ENCODE measurements around the gene CISD1. TPM values are rescaled to one million over a fixed set of nuclear protein-coding genes. Genes with fewer than 3 reads are reported as not detected.
"Not testable (repeated sequence)": the region's sequence is repeated elsewhere in the genome, so short reads cannot be mapped to it uniquely, and the experiment has no call there.

The CISD1 gene
- total and polyA plus RNA-seq, 9 donors = 18.8 to 32.9 (median 21.1) TPM

DNA sequence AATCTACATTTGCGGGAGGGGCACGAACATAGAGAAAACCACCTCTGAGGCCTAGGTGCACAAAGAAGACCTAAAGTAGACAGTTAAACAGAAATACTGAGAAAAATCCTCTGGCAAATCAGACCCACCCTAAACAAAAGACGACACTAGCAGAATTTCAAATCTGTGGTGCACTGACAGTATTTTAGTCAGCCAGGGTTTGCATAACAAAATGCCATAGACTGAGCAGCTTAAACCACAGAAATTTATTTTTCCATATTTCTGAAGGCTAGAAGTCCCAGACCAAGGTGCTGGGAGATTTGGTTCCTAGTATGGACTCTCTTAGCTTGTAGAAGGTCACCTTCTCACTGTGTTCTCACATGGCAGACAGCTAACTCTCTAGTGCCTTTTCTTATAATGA is 27.6 kb upstream of the CISD1 start:
- no CpG with 5 or more reads among the region's 3 CpGs for WGBS (ENCODE audit: insufficient coverage)
- Histone ChIP-seq H3K36me3 (ENCODE audit: control insufficient read depth, insufficient read depth, low read length) (peaks cover 5% of the 10 kb centered on the region), H3K27ac (ENCODE audit: low read length) (no peak overlapping the region), H3K27me3 (ENCODE audit: control insufficient read depth, insufficient read depth, low read length) (no peaks in the 10 kb centered on the region), H3K9me3 (replicated peaks; ENCODE audit: control insufficient read depth, low read depth, low read length) (no peaks in the 10 kb centered on the region), H3K4me1 (ENCODE audit: control insufficient read depth, insufficient read depth, low read length) (no peaks in the 10 kb centered on the region), H3K4me3 (ENCODE audit: low read length) (no peak overlapping the region)
- DNase-seq = no peak

DNA sequence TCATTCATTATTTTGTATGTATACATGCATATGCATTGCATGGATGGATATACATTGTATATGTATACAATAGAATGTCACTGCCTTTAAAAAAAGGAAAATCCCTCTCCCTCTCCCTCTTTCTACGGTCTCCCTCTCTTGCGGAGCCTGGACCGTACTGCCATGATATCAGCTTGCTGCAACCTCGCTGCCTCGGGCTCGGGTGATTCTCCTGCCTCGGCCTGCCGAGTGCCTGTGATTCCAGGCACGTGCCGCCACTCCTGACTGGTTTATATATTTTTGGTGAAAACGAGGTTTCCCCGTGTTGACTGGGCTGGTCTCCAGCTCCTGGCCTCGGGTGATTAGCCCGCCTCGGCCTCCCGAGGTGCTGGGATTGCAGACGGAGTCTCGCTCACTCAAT is 25.7 kb upstream of the CISD1 start:
- H3K9me3 ChIP-seq (replicated peaks; ENCODE audit: control insufficient read depth, low read depth, low read length) = no peaks in the 10 kb centered on the region
- no peak for DNase-seq
- H3K27me3 ChIP-seq (ENCODE audit: control insufficient read depth, insufficient read depth, low read length) = no peaks in the 10 kb centered on the region
- H3K36me3 ChIP-seq (ENCODE audit: control insufficient read depth, insufficient read depth, low read length) = no peaks in the 10 kb centered on the region
- H3K27ac ChIP-seq (ENCODE audit: low read length) = no peak overlapping the region
- H3K4me3 ChIP-seq (ENCODE audit: low read length) = no peak overlapping the region
- WGBS (ENCODE audit: insufficient coverage) = 98% methylated on average over 7 of the region's 18 CpGs
- H3K4me1 ChIP-seq (ENCODE audit: control insufficient read depth, insufficient read depth, low read length) = no peaks in the 10 kb centered on the region

DNA sequence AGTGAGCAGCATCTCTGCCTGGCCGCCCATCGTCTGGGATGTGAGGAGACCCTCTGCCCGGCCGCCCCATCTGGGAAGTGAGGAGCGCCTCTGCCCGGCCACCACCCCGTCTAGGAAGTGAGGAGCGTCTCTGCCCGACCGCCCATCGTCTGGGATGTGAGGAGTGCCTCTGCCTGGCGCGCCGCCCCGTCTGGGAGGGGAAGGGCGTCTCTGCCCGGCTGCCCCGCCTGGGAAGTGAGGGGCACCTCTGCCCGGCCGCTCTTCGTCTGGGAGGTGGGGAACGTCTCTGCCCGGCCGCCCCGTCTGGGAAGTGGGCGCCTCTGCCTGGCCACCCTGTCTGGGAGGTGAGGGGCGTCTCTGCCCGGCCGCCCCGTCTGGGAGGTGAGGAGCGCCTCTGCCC is 25.2 kb upstream of the CISD1 start:
- WGBS (ENCODE audit: insufficient coverage) = 100% methylated on average over 16 of the region's 31 CpGs
- not testable (repeated sequence) for H3K27me3 ChIP-seq (ENCODE audit: control insufficient read depth, insufficient read depth, low read length)

DNA sequence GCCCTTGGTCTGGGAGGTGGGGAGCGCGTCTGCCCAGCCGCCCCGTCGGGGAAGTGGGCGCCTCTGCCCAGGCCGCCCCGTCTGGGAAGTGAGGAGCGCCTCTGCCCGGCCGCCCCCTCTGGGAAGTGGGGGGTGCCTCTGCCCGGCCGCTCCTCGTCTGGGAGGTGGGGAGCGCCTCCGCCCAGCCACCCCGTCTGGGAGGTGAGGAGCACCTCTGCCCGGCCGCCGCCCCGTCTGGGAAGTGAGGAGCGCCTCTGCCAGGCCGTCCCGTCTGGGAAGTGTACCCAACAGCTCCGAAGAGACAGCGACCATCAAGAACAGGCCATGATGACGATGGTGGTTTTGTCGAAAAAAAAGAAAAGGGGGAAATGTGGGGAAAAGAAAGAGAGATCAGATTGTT is 24.7 kb upstream of the CISD1 start:
- not testable (repeated sequence) for H3K9me3 ChIP-seq (replicated peaks; ENCODE audit: control insufficient read depth, low read depth, low read length); H3K4me1 ChIP-seq (ENCODE audit: control insufficient read depth, insufficient read depth, low read length); H3K4me3 ChIP-seq (ENCODE audit: low read length); DNase-seq; H3K36me3 ChIP-seq (ENCODE audit: control insufficient read depth, insufficient read depth, low read length); H3K27ac ChIP-seq (ENCODE audit: low read length); H3K27me3 ChIP-seq (ENCODE audit: control insufficient read depth, insufficient read depth, low read length)
- 95% methylated on average over 19 of the region's 28 CpGs for WGBS (ENCODE audit: insufficient coverage)

More for the DNA sequence above, 25.2 kb upstream of the CISD1 start:
- H3K4me1 ChIP-seq (ENCODE audit: control insufficient read depth, insufficient read depth, low read length); DNase-seq; H3K4me3 ChIP-seq (ENCODE audit: low read length); H3K27ac ChIP-seq (ENCODE audit: low read length); H3K36me3 ChIP-seq (ENCODE audit: control insufficient read depth, insufficient read depth, low read length); H3K9me3 ChIP-seq (replicated peaks; ENCODE audit: control insufficient read depth, low read depth, low read length): not testable (repeated sequence)

DNA sequence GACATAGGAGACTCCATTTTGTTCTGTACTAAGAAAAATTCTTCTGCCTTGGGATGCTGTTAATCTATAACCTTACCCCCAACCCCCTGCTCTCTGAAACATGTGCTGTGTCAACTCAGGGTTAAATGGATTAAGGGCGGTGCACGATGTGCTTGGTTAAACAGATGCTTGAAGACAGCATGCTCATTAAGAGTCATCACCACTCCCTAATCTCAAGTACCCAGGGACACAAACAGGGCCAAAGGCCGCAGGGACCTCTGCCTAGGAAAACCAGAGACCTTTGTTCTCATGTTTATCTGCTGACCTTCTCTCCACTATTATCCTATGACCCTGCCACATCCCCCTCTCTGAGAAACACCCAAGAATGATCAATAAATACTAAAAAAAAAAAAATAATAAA is 24.3 kb upstream of the CISD1 start:
- H3K27ac ChIP-seq (ENCODE audit: low read length); H3K9me3 ChIP-seq (replicated peaks; ENCODE audit: control insufficient read depth, low read depth, low read length); DNase-seq; H3K36me3 ChIP-seq (ENCODE audit: control insufficient read depth, insufficient read depth, low read length); H3K4me3 ChIP-seq (ENCODE audit: low read length); H3K4me1 ChIP-seq (ENCODE audit: control insufficient read depth, insufficient read depth, low read length); H3K27me3 ChIP-seq (ENCODE audit: control insufficient read depth, insufficient read depth, low read length): not testable (repeated sequence)
- WGBS (ENCODE audit: insufficient coverage) = no CpG with 5 or more reads among the region's 3 CpGs

DNA sequence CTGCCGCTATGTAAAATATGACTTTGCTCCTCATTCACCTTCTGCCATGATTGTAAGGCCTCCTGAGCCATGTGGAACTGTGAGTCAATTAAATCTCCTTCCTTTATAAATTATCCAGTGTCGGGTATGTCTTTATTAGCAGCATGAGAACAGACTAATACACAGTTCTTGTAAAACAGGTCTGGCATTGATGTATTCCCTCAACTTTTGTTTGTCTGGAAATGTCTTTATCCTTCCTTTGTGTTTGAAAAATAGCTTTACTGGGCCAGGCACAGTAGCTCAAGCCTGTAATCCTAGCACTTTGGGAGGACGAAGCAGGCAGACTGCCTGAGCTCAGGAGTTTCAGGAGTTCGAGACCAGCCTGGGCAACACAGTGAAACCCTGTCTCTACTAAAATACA is 15.8 kb upstream of the CISD1 start:
- Histone ChIP-seq H3K9me3 (replicated peaks; ENCODE audit: control insufficient read depth, low read depth, low read length) (peaks cover 5% of the 10 kb centered on the region), H3K27ac (ENCODE audit: low read length) (no peak overlapping the region), H3K36me3 (ENCODE audit: control insufficient read depth, insufficient read depth, low read length) (peaks cover 2% of the 10 kb centered on the region), H3K4me3 (ENCODE audit: low read length) (no peak overlapping the region), H3K4me1 (ENCODE audit: control insufficient read depth, insufficient read depth, low read length) (no peaks in the 10 kb centered on the region), H3K27me3 (ENCODE audit: control insufficient read depth, insufficient read depth, low read length) (no peaks in the 10 kb centered on the region)
- DNase-seq = no peak
- 88% methylated on average over 1 of the region's 4 CpGs for WGBS (ENCODE audit: insufficient coverage)

DNA sequence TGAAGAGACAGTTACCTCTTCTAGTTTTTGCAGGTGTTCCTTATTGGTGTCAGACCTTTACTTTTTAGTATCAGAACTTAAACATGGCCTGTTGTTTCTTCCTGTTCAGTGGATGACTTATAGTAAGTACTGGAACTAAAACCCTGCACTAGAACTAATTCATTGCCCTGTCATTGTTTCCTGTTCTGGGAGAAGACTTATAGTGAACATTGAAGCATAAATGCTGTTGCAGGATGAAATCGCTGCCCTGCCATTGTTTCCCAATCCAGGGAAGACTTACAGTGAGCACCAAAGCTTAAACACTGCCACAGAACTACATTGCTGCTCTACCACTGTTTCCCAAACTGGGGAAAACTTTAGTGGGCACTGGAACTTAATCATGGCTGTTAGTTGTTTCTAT is 14.3 kb upstream of the CISD1 start:
- no peak for DNase-seq
- no peak overlapping the region for H3K4me3 ChIP-seq (ENCODE audit: low read length)
- H3K27ac ChIP-seq (ENCODE audit: low read length) = no peak overlapping the region
- no peaks in the 10 kb centered on the region for H3K27me3 ChIP-seq (ENCODE audit: control insufficient read depth, insufficient read depth, low read length)
- peaks cover 5% of the 10 kb centered on the region for H3K9me3 ChIP-seq (replicated peaks; ENCODE audit: control insufficient read depth, low read depth, low read length)
- WGBS (ENCODE audit: insufficient coverage) = no CpG with 5 or more reads among the region's 1 CpG
- H3K4me1 ChIP-seq (ENCODE audit: control insufficient read depth, insufficient read depth, low read length) = no peaks in the 10 kb centered on the region
- peaks cover 2% of the 10 kb centered on the region for H3K36me3 ChIP-seq (ENCODE audit: control insufficient read depth, insufficient read depth, low read length)

DNA sequence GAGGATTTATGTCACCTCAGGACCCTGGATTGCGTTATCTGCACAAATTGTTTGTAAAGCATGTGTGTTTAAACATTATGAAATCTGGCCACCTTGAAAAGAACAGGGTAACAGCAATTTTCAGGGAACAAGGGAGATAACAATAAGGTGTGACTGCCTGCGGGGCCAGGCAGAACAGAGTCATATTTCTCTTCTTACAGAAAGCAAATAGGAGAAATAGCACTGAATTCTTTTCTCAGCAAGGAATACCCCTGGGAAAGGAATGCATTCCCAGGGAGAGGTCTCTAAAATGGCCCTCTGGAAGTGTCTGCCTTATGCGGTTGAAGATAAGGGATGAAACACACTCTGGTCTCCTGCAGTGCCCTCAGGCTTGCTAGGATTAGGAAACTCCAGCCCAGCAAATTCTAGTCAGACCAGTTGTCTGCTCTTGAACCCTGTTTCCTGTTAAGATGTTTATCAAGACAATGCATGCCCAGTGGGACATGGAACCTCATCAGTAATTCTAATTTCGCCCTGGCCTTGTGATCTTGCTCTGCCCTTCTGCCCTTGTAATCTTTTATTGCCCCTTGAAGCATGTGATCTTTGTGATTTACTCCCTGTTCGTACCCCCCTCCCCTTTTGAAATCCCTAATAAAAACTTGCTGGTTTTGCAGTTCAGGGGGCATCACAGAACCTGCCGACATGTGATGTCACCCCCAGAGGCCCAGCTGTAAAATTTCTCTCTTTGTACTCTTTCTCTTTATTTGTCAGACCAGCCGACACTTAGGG is 12.8 kb upstream of the CISD1 start:
- H3K9me3 ChIP-seq (replicated peaks; ENCODE audit: control insufficient read depth, low read depth, low read length); H3K36me3 ChIP-seq (ENCODE audit: control insufficient read depth, insufficient read depth, low read length); H3K4me1 ChIP-seq (ENCODE audit: control insufficient read depth, insufficient read depth, low read length); H3K27me3 ChIP-seq (ENCODE audit: control insufficient read depth, insufficient read depth, low read length); H3K27ac ChIP-seq (ENCODE audit: low read length); DNase-seq; H3K4me3 ChIP-seq (ENCODE audit: low read length): not testable (repeated sequence)
- 66% methylated on average over 2 of the region's 7 CpGs for WGBS (ENCODE audit: insufficient coverage)

DNA sequence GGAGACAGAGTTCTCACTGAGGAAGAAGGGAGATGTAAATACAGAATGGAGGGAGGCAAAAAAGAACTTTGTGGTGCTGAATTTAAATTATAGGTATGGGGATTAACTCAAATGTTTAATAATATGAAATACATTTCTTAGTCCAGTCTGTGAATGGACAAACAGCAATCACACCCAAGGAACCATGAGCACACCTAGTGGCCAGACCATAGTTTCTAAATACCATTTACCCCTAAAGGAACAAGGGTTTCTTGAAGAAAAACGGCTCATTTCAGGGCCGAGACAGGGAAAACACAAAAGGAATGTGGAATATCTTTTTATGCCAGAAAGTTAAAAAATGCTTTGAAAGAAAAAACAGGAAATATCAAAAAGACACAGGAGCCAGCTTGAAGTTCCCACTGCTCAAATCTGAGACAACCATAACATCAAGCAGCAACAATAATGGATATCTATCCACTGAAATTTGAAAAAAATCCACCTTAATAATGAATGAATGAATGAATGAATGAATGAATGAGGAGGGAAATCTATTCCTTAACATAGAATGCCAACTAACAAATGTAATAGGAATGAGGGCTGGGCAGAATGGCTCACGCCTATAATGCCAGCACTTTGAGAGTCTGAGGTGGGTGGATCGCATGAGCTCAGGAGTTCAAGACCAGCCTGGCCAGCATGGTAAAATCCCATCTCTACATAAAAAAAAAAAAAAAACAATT is 9.8 kb upstream of the CISD1 start:
- Histone ChIP-seq H3K4me1 (ENCODE audit: control insufficient read depth, insufficient read depth, low read length) (no peaks in the 10 kb centered on the region), H3K4me3 (ENCODE audit: low read length) (no peak overlapping the region), H3K9me3 (replicated peaks; ENCODE audit: control insufficient read depth, low read depth, low read length) (peaks cover under 1% of the 10 kb centered on the region), H3K27me3 (ENCODE audit: control insufficient read depth, insufficient read depth, low read length) (no peaks in the 10 kb centered on the region), H3K27ac (ENCODE audit: low read length) (no peak overlapping the region), H3K36me3 (ENCODE audit: control insufficient read depth, insufficient read depth, low read length) (peaks cover 2% of the 10 kb centered on the region)
- DNase-seq = no peak
- WGBS (ENCODE audit: insufficient coverage) = no CpG with 5 or more reads among the region's 4 CpGs

DNA sequence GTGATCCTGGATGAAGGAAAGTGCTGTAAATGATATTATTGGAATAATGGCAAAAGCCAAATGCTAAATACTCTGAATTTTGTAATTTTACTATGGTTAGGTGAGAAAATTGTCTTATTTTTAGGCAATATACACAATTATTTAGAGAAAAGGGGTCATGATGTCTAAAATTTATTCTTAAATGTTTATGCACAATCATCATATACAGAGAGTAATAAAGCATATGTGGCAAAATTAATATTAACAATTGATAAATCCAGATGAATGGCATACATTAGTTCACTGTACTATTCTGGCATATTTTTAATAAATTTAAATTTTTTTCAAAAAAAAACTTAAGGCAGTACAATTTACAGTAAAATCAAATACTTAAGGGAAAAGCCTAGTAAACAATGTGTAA is 8.6 kb upstream of the CISD1 start:
- H3K27ac ChIP-seq (ENCODE audit: low read length) = no peak overlapping the region
- DNase-seq = no peak

More for the DNA sequence above, 8.6 kb upstream of the CISD1 start:
- H3K4me3 ChIP-seq (ENCODE audit: low read length) = no peak overlapping the region
- H3K27me3 ChIP-seq (ENCODE audit: control insufficient read depth, insufficient read depth, low read length) = no peaks in the 10 kb centered on the region
- no peaks in the 10 kb centered on the region for H3K36me3 ChIP-seq (ENCODE audit: control insufficient read depth, insufficient read depth, low read length)
- H3K9me3 ChIP-seq (replicated peaks; ENCODE audit: control insufficient read depth, low read depth, low read length) = no peaks in the 10 kb centered on the region
- H3K4me1 ChIP-seq (ENCODE audit: control insufficient read depth, insufficient read depth, low read length) = no peaks in the 10 kb centered on the region
